ENCODE measurements around the gene PRPF31.

GRCh38 chr19:54124393-54124792, 8.8 kb downstream of the PRPF31 start:
- TF ChIP-seq, protein P1, sequence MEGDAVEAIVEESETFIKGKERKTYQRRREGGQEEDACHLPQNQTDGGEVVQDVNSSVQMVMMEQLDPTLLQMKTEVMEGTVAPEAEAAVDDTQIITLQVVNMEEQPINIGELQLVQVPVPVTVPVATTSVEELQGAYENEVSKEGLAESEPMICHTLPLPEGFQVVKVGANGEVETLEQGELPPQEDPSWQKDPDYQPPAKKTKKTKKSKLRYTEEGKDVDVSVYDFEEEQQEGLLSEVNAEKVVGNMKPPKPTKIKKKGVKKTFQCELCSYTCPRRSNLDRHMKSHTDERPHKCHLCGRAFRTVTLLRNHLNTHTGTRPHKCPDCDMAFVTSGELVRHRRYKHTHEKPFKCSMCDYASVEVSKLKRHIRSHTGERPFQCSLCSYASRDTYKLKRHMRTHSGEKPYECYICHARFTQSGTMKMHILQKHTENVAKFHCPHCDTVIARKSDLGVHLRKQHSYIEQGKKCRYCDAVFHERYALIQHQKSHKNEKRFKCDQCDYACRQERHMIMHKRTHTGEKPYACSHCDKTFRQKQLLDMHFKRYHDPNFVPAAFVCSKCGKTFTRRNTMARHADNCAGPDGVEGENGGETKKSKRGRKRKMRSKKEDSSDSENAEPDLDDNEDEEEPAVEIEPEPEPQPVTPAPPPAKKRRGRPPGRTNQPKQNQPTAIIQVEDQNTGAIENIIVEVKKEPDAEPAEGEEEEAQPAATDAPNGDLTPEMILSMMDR (conservative IDR thresholded peaks at IDR 0.05; ENCODE audit: low read length), result no peak
- no peak for TF ChIP-seq EZH2phosphoT487 (IDR thresholded peaks at IDR 0.05; ENCODE audit: borderline replicate concordance, low read depth, low read length)
